ENCODE data around the gene MEPCE. TPM values are rescaled to one million over a fixed set of nuclear protein-coding genes. Genes with fewer than 3 reads are reported as not detected.
A peak's percentile ranks its signal among the peaks of the same experiment; 100 is the strongest.

The MEPCE gene
- total and polyA plus RNA-seq, 9 of the 15 experiments (the other 6 are each of a cell fraction or from before 2014, with no cell fraction given), result 10.9 to 76.3 (median 44.1) TPM

DNA sequence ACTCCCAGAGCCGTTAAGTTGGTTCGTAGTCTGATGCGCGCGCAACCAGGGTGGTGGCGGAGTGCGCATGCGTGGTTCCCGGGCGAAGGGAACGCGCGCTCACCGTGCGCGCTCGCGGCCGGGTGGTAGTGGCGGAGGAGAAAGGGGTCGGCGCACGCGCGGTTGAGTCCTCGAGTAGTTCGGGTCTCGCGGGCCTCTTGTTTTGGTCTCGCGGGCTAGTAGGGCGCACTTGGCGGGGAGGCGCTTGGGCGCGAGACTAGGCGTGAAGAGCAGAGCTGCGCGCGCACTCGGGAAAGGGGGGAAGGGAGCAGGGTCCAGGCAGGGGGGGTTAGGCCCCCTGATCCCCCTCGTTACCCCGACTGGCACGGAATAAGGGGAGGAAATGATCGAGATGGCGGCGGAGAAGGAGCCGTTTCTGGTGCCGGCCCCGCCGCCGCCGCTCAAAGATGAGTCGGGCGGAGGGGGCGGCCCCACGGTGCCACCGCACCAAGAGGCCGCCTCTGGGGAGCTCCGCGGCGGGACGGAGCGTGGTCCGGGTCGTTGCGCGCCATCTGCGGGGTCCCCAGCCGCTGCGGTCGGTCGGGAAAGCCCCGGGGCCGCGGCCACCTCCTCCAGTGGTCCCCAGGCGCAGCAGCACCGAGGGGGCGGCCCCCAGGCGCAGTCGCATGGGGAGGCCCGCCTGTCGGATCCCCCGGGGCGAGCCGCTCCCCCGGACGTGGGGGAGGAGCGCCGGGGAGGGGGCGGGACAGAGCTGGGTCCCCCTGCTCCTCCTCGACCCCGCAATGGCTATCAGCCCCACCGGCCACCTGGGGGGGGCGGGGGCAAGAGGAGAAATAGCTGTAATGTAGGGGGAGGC lies at the start of gene MEPCE (continued):
- TF ChIP-seq, protein P1, sequence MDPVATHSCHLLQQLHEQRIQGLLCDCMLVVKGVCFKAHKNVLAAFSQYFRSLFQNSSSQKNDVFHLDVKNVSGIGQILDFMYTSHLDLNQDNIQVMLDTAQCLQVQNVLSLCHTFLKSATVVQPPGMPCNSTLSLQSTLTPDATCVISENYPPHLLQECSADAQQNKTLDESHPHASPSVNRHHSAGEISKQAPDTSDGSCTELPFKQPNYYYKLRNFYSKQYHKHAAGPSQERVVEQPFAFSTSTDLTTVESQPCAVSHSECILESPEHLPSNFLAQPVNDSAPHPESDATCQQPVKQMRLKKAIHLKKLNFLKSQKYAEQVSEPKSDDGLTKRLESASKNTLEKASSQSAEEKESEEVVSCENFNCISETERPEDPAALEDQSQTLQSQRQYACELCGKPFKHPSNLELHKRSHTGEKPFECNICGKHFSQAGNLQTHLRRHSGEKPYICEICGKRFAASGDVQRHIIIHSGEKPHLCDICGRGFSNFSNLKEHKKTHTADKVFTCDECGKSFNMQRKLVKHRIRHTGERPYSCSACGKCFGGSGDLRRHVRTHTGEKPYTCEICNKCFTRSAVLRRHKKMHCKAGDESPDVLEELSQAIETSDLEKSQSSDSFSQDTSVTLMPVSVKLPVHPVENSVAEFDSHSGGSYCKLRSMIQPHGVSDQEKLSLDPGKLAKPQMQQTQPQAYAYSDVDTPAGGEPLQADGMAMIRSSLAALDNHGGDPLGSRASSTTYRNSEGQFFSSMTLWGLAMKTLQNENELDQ (CRISPR knock-in tag; IDR thresholded peaks at IDR 0.05; ENCODE audit: borderline replicate concordance), result no peak
- TF ChIP-seq FOXM1 (IDR thresholded peaks at IDR 0.05; ENCODE audit: low read depth) (no peak), FOXM1 (CRISPR knock-in tag; IDR thresholded peaks at IDR 0.05; ENCODE audit: low read depth) (no peak), BCL6 (CRISPR knock-in tag; IDR thresholded peaks at IDR 0.05) (no peak), SLC30A9 (CRISPR knock-in tag; IDR thresholded peaks at IDR 0.05) (no peak), ELF2 (CRISPR knock-in tag; IDR thresholded peaks at IDR 0.05) (no peak), ATF7 (IDR thresholded peaks at IDR 0.05) (no peak; the same call in 1 of the 2 replicates), E2F3 (CRISPR knock-in tag; IDR thresholded peaks at IDR 0.05) (0 out of 2 replicates have a peak, but pooled peaks have one; percentile 12), TSC22D4 (tag; IDR thresholded peaks at IDR 0.05) (no peak), DPF2 (IDR thresholded peaks at IDR 0.05) (no peak), HNRNPUL1 (IDR thresholded peaks at IDR 0.05; ENCODE audit: low read length) (no peak), NR2C2 (CRISPR knock-in tag; IDR thresholded peaks at IDR 0.05) (0 out of 2 replicates have a peak, but pooled peaks have one; percentile 29), NR2C2 (tag; IDR thresholded peaks at IDR 0.05) (no peak), ZFPM2 (CRISPR knock-in tag; IDR thresholded peaks at IDR 0.05) (peak; percentile 88; the same call in 1 of the 2 replicates), ZFP30 (CRISPR knock-in tag; IDR thresholded peaks at IDR 0.05; ENCODE audit: borderline replicate concordance) (no peak)
- TF ChIP-seq, protein P2, sequence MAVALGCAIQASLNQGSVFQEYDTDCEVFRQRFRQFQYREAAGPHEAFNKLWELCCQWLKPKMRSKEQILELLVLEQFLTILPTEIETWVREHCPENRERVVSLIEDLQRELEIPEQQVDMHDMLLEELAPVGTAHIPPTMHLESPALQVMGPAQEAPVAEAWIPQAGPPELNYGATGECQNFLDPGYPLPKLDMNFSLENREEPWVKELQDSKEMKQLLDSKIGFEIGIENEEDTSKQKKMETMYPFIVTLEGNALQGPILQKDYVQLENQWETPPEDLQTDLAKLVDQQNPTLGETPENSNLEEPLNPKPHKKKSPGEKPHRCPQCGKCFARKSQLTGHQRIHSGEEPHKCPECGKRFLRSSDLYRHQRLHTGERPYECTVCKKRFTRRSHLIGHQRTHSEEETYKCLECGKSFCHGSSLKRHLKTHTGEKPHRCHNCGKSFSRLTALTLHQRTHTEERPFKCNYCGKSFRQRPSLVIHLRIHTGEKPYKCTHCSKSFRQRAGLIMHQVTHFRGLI (CRISPR knock-in tag; IDR thresholded peaks at IDR 0.05), result no peak
- TF ChIP-seq, protein P3, sequence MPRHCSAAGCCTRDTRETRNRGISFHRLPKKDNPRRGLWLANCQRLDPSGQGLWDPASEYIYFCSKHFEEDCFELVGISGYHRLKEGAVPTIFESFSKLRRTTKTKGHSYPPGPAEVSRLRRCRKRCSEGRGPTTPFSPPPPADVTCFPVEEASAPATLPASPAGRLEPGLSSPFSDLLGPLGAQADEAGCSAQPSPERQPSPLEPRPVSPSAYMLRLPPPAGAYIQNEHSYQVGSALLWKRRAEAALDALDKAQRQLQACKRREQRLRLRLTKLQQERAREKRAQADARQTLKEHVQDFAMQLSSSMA (CRISPR knock-in tag; IDR thresholded peaks at IDR 0.05), result peak; percentile 88
